Right ventricle myocardium superior (tissue), 1 donor: ENCODE data around the gene PSMB4. TPM values are rescaled to one million over a fixed set of nuclear protein-coding genes. Genes with fewer than 3 reads are reported as not detected.
"Not testable (repeated sequence)": the region's sequence is repeated elsewhere in the genome, so short reads cannot be mapped to it uniquely, and the experiment has no call there.

Experiments used
- ATAC-seq: fragments of 200-7000 bp; cut with Tn5 transposase; one replicate; pipeline ENCODE4 v1.9.1; 2020; ENCODE audit warnings: mild to moderate bottlenecking; ENCODE audit not compliant: poor library complexity
- DNase-seq: peaks from one replicate; pipeline ENCODE4 v3.0.0-alpha.2; 2020
- intact Hi-C: fragments of 100-400 bp; cut with DNase I; formaldehyde crosslinking; loops from one replicate; pipeline ENCODE4 v1.11.2; 2022
- total RNA-seq: library from RNA; stranded (reverse); fragmentation: NEBNext Ultra II Directional; extraction: Animal tissue kit (Norgen Biotek cat#: 25700); gene quantifications from one replicate; pipeline ENCODE4 v1.2.1, GENCODE V29; 2021
- donor health status: DM: no; HTN: yes; CAD: no; lungs with severe emphysema.

PSMB4 gene
- total RNA-seq, 1 donor from 2014 or later = 177 TPM

GRCh38 chr1:151377150-151377884 lies 22.1 kb upstream of the PSMB4 start:
- intact Hi-C loops = no loop called here
- ATAC-seq = no peak
- no peak for DNase-seq

DNA sequence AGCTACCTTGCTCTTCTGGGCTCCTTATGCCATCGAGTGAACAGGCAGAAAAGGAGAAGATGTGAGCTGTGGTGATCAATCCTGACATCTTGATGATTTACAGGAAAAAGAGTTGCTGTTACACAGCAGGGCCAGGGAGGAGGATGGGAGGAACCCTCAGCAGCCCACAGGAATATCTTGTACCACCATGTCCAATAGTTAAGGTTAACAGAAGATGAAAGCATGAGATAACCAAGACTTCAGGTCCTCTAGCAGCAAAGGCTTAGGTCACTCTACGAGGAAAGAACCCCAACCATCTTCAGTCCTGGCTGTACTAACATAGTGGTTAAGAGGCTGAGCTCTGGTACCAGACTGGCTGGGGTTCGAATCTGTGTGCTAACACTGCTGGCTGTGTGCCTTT lies 14.8 kb upstream of the PSMB4 start:
- DNase-seq (no peak), ATAC-seq (no peak)
- intact Hi-C loops = no loop called here

GRCh38 chr1:151386002-151386401 lies 13.4 kb upstream of the PSMB4 start:
- DNase-seq (no peak), ATAC-seq (no peak)
- intact Hi-C loops = no loop called here

DNA sequence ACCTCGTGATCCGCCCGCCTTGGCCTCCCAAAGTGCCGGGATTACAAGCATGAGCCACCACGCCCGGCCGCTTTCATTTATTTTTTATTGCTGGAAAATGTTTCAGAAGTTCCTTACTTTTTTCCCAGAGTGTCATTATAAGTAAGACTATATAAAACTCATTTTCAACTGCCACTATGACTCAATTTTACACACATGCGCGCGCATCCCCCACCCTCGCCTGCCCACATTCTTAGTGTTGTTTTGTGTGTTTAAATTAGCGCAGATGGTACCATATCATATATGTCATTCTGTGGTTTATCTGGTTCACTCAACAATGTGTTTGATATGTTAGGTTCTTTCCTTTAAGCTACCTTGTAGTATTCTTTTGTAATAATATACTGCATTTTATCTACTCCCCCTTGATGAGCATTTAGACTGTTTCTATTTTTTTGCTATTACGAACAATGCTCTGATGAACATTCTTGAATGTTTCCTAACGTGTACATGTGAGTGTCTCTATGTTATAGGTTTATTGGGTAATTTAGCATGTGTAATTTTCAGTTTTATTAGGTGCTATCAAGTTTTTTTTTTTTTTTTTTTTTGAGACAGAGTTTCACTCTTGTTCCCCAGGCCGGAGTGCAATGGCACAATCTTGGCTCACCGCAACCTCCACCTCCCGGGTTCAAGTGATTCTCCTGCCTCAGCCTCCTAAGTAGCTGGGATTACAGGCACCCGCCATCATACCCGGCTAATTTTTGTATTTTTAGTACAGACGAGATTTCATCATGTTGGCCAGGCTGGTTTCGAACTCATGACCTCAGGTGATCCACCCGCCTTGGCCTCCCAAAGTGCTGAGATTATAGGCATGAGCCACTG lies 8.9 kb upstream of the PSMB4 start:
- intact Hi-C loops, DNase-seq, ATAC-seq: not testable (repeated sequence)

DNA sequence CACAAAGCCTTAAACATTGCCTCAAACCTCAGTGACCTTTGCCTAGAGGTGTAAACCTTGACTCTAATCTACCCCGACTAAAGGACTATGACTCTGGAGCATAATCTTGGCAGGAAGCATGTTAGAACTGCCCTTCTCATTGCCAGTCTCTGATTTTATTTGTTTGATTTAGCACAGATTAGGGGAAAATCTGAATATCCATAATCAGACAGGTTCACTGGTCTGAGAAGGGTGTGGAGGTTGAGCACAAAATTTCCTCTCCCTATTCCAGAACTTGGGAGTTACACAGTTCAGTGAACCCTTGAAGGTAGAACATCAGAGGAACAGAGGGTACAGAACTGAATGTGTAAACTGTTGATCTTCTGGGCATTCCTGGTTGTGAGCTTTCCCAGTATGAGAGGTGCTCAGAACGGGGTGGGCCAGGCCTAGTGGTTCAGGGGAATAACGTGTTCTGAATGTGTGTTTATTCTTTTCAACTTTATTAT lies 8.3 kb upstream of the PSMB4 start:
- ATAC-seq (no peak), DNase-seq (no peak)
- intact Hi-C loops = no loop called here

DNA sequence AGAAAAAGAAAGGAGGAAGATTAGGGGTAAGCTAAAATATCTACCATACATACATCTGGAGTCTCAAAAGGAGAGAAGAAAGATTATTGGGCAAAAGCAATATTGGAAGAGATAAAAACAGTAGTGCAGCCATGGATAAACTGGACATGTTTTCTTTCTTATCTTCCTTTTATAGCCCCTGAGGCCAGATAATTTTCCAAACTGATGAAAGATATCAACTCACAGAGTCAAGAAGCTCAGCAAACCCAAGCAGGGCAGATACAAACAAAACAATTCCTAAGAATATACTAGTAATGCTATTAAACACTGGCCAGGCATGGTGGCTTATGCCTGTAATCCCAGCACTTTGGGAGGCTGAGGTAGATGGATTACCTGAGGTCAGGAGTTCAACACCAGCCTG lies 5.8 kb upstream of the PSMB4 start:
- DNase-seq = no peak
- no peak for ATAC-seq
- intact Hi-C loops = no loop called here

DNA sequence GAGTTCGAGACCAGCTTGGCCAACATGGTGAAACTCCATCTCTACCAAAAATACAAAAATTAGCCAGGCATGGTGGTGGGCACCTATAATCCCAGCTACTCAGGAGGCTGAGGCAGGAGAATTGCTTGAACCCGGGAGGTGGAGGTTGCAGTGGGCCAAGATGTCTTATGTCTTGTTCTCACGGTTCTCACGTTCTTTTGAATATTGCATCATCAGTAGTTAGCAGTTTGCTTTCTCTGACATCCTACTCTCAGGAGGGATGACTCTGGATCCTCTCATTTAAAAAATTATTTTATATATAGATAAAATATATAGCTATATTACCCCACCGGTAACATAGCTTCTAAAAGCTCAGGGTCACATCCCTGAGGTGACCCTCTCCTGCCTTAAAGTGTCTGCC lies 3.1 kb upstream of the PSMB4 start:
- intact Hi-C loops = loop anchor here (5.0 kb wide), 1 partner anchor 94 kb away; no protein-coding TSS in a partner anchor
- DNase-seq, ATAC-seq: not testable (repeated sequence)

- ATAC-seq (no peak), DNase-seq (no peak)
- intact Hi-C loops = no loop called here
Observed at GRCh38 chr1:151401125-151401788, 1.9 kb downstream of the PSMB4 start.

DNA sequence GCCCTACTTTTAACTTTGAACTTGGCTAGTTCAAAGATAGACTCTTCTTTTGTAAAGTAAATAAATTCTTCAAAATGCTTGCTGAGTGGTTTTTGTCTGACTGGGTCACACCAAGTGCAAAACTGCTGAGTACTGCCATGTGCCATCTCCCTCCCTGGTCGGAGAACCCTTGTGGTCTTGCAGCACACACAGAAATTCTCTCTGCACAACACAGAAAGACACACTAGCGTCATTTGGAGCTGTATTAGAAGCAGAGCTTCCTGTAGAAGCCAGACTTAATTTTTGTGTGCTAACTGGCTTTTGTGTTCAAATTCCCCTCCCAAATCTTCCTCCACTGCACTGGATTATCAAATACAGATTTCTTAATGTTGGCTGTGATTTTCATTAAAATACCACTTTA lies 2.5 kb downstream of the PSMB4 start:
- no peak for ATAC-seq
- intact Hi-C loops = no loop called here
- no peak for DNase-seq

DNA sequence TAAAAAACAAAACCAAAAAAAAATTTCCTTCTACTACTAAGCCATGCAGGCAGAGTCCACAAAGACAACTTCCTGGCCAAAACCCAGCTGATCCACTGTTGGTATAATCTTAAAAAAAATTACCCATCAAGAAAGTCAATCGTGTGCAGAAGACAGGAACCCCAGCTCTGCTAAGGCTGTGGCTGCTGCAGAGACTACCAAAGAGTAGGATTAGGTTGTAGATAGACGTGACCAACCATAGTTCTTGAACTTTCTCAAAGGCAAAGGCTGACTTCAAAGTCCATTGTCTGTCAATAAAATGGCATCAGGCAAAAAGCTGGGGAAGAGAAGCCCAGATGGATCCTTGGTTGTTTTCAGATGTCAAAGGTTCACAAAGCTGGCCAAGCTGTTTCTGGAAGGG lies 3.4 kb downstream of the PSMB4 start:
- DNase-seq (no peak), ATAC-seq (no peak)
- intact Hi-C loops = no loop called here

DNA sequence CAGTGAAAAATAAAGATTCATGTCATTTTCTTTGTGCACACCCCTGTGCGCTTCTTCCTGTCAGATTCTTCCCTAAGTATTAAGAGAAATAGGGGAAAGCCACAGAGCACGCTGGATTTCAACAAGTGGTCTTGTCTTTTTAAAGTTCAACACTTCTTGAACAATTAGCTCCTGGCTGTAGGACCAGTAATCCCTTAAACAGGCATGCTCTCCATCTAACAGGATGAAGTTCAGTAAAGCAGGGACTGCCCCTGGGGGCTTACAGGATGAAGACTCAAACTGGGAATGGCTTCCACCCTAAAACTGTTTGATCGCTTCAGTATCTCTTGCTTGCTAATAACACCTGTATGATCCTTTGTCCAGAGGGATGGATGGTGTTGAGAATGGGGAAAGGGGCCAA lies 4.2 kb downstream of the PSMB4 start:
- intact Hi-C loops = no loop called here

DNA sequence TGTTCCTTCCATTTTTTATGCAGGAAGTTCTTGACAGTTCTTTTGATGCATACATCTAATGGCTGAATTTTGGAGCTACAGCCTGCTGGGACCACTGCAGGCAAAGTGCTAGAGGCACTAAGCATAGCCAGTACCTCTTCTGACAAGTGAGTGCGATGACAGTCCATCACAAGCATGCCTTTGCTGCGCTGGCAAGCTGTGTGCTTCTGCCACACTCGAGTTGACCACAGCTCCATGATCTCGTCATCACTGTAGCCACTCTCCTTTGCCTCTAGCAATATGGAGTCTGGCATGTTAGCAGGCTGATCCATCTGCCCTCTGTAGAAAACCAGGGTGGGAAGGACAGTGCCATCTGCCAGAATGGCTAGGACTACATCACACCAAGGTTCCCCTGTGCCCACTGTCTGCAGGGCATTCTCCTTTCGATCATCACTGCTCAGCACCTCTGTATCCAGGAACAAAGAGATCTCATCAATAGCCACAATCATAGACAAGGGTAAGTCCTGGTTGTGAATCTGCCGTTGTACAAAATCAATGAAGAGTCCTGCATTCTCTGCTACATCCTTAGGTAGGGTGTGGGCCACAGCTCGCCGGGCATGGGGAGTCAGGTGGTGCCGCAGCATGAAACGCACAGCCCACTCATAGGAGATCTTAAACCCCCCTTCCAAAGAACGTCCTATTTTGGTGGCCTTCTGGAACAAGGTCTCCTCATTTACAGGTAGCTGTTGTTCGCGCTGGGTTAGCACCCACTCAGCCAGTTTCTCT lies 6.0 kb downstream of the PSMB4 start:
- DNase-seq (no peak), ATAC-seq (peak; percentile 63)
- intact Hi-C loops = no loop called here

More for the DNA sequence above, 4.2 kb downstream of the PSMB4 start:
- DNase-seq (no peak), ATAC-seq (no peak)

DNA sequence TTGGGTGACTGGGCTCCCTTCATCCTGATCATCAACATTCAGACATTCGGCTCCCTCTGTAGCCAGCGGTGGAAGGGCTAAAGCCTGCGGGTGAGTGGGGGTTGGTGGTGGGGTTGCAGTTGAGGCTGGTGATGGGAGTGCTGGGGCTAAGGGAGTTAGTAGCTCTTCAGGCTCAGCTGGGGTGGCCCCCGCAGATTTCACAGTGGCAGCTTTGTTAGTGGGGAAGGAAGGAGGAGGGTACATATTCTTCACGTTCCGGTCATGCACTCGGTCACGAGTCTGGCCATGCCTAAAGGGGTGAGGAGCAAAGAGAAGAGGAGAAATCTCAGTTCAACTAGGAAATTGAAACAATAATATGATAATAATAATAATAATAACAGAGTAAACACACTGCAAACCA lies 6.8 kb downstream of the PSMB4 start:
- intact Hi-C loops = no loop called here
- ATAC-seq = no peak
- no peak for DNase-seq

DNA sequence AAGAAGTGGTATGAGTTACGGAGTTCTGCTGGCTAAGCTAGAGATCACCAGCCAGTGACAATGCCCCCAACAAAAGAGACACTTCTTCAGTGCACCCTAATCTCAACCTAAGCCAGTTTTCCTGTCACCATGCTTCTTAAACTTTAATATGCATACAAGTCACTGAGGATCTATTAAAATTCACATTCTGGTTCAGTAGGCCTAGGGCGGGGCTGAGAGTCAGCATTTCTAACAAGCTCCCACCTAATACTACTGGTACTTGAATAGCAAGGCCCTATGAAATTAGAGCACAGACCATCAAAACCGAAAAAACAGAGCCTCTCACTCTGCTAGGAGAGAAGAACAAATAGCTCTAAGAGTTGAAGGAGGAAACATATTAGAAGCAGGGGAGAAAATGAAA lies 7.9 kb downstream of the PSMB4 start:
- DNase-seq (no peak), ATAC-seq (no peak)
- intact Hi-C loops = no loop called here

DNA sequence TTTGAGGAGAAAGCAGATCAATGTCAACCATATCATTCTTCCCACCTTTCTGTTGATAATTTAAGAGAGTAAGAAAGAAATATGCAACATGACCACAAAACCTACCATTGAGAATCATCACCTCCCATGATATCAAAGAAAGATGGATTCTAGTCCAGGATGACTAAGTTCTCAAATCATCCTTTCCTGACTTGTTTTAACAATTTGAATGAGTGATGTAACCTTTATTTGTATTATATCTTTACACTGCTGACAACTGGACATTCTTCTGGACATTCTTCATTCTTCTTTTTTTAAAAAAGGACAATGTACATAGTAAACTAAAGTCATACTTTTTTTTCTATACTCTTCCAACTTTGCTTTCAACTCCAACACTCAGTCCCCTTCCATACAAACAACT lies 9.5 kb downstream of the PSMB4 start:
- DNase-seq = no peak
- no peak for ATAC-seq
- intact Hi-C loops = no loop called here

DNA sequence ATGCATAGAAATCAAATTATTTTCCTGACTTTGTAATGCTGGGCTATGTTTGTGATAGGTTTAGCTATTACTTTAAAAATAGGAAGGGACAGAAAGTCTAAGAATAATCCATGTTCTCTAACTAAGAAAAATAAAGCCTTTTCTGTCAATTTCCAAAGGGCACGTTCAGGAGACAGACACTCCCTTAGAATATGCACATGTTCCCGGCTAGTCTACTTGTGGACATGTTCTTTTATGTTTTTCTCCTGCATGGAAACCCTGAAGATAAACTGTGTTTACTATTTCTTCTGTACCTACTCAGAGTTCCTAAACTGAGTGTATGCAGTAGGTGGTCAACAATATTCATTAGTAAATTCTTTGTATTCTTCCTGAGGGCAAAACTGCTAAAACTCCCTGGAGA lies 12.5 kb downstream of the PSMB4 start:
- no peak for ATAC-seq
- intact Hi-C loops = no loop called here
- DNase-seq = no peak

DNA sequence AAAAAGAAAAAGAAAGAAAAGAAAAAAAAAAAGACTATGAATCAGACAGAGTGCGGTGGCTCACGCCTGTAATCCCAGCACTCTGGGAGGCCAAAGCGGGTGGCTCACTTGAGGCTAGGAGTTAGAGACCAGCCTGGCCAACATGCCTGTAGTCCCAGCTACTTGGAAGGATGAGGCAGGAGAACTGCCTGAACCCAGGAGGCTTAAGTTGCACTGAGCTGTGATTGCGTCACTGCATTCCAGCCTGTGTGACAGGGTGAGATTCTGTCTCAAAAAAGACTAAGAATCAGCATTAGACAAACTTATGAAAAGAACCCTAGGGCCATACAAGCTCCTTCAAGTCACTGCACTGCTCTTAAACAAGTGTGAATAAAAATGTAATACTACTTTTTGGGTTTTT lies 16.9 kb downstream of the PSMB4 start:
- ATAC-seq = peak; percentile 18
- intact Hi-C loops = no loop called here
- no peak for DNase-seq

GRCh38 chr1:151418081-151418480 lies 18.7 kb downstream of the PSMB4 start:
- no peak for ATAC-seq
- DNase-seq = no peak

GRCh38 chr1:151419819-151420218 lies 20.4 kb downstream of the PSMB4 start:
- DNase-seq (no peak), ATAC-seq (no peak)
- intact Hi-C loops = no loop called here

More at GRCh38 chr1:151418081-151418480, 18.7 kb downstream of the PSMB4 start:
- intact Hi-C loops = no loop called here
